Spleen (tissue), 7 donors: ENCODE results near the gene PDE10A.

ENCODE experiments used
- POLR2A ChIP-seq, 3 donors: fragments of 450-650 bp; IDR thresholded peaks; one replicate each; pipeline ENCODE4 v1.5.1; 2017; ENCODE audit warnings: antibody characterized with exemption in 3 of 3, mild to moderate bottlenecking in 1 of 3
- TF ChIP-seq, protein P1 (sequence below), 11 experiments: fragments of 200-600 bp in 7 of 11; fragments of 450-650 bp in 4 of 11; sonication (generic) in 4 of 11; IDR thresholded peaks in 8 of 11; conservative IDR thresholded peaks in 3 of 11; 1 replicate in 7 of 11; 2 replicates in 4 of 11; pipeline versions ENCODE4 v1.4.0 to v1.8.0; 2016 to 2021; ENCODE audit warnings: antibody characterized with exemption in 11 of 11, inconsistent platforms in 4 of 11, mild to moderate bottlenecking in 1 of 11
- donor health status: DM: no; HTN: no; CAD: no; lungs with moderate emphysema.
- donor health status: DM: no; HTN: no; CAD: no.
- donor health status: DM: no; HTN: no; CAD: no.

DNA sequence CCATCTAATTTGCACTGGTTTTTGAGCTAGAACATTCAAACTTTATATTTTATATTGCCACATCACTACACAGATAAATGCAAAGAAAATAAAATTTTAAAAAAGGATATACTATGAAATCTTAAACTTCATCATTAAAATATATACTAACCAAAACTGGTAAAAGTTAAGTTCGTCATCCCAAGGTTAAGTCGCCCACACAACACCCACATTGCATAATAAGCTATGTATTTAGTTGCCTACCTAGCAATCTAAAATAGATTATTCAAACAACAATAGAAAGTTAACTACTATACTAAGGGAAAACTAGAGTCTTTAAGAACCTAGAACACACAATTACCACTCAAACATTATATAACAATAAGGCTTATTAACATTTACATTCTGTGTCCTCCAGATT is 24.5 kb downstream of the PDE10A start:
- TF ChIP-seq, protein P1, sequence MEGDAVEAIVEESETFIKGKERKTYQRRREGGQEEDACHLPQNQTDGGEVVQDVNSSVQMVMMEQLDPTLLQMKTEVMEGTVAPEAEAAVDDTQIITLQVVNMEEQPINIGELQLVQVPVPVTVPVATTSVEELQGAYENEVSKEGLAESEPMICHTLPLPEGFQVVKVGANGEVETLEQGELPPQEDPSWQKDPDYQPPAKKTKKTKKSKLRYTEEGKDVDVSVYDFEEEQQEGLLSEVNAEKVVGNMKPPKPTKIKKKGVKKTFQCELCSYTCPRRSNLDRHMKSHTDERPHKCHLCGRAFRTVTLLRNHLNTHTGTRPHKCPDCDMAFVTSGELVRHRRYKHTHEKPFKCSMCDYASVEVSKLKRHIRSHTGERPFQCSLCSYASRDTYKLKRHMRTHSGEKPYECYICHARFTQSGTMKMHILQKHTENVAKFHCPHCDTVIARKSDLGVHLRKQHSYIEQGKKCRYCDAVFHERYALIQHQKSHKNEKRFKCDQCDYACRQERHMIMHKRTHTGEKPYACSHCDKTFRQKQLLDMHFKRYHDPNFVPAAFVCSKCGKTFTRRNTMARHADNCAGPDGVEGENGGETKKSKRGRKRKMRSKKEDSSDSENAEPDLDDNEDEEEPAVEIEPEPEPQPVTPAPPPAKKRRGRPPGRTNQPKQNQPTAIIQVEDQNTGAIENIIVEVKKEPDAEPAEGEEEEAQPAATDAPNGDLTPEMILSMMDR (IDR thresholded peaks at IDR 0.05 in 8 of 11, conservative IDR thresholded peaks at IDR 0.05 in 3 of 11) = no peak
- no peak for TF ChIP-seq POLR2A (IDR thresholded peaks at IDR 0.05)
